ENCODE data around the gene HEMGN. TPM values are rescaled to one million over a fixed set of nuclear protein-coding genes. Genes with fewer than 3 reads are reported as not detected.

Gene HEMGN
- total and polyA plus RNA-seq, 2 donors (not counting 1 experiment from before 2014, with no cell fraction given) = not detected

- no peaks in the 10 kb centered on the region for H3K27me3 ChIP-seq (ENCODE audit: control insufficient read depth, insufficient read depth, low read length)
- no peaks in the 10 kb centered on the region for H3K4me1 ChIP-seq (ENCODE audit: control insufficient read depth, extremely low read depth, insufficient read depth, low read length)
- DNase-seq (ENCODE audit: low read depth in 2 of 2) = no peak
- H3K79me2 ChIP-seq (ENCODE audit: control insufficient read depth, insufficient read depth, low read length) = no peaks in the 10 kb centered on the region
- TF ChIP-seq EZH2 (IDR thresholded peaks at IDR 0.05; ENCODE audit: low read length, missing control alignments) = no peak
- TF ChIP-seq, protein P1, sequence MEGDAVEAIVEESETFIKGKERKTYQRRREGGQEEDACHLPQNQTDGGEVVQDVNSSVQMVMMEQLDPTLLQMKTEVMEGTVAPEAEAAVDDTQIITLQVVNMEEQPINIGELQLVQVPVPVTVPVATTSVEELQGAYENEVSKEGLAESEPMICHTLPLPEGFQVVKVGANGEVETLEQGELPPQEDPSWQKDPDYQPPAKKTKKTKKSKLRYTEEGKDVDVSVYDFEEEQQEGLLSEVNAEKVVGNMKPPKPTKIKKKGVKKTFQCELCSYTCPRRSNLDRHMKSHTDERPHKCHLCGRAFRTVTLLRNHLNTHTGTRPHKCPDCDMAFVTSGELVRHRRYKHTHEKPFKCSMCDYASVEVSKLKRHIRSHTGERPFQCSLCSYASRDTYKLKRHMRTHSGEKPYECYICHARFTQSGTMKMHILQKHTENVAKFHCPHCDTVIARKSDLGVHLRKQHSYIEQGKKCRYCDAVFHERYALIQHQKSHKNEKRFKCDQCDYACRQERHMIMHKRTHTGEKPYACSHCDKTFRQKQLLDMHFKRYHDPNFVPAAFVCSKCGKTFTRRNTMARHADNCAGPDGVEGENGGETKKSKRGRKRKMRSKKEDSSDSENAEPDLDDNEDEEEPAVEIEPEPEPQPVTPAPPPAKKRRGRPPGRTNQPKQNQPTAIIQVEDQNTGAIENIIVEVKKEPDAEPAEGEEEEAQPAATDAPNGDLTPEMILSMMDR (conservative IDR thresholded peaks at IDR 0.05 in 1 of 2, IDR thresholded peaks at IDR 0.05 in 1 of 2; ENCODE audit: low read depth in 1 of 2, low read length in 2 of 2) = peak; percentile 45 to 74
- no peak overlapping the region for H3K9ac ChIP-seq (ENCODE audit: insufficient read depth, low read length)
- H3K27ac ChIP-seq (ENCODE audit: insufficient read depth, low read length) = no peak overlapping the region
- no peak overlapping the region for H2AFZ ChIP-seq (ENCODE audit: low read length)
- no peaks in the 10 kb centered on the region for H3K36me3 ChIP-seq (ENCODE audit: control insufficient read depth, insufficient read depth, low read length)
- H3K4me3 ChIP-seq (replicated peaks in 1 of 4; ENCODE audit: control extremely low read depth in 1 of 4, insufficient read depth in 1 of 4, low read depth in 3 of 4, low read length in 4 of 4) = no peak overlapping the region
- H3K4me2 ChIP-seq (ENCODE audit: extremely low read depth, insufficient read depth, low read length) = no peak overlapping the region
- H3K9me3 ChIP-seq (ENCODE audit: control insufficient read depth, insufficient read depth, low read depth, low read length) = no peaks in the 10 kb centered on the region
- H4K20me1 ChIP-seq (ENCODE audit: control insufficient read depth, extremely low read depth, insufficient read depth, low read length) = no peaks in the 10 kb centered on the region
These were observed 47.8 kb downstream of the HEMGN start for GRCh38 chr9:97889941-97890887.

DNA sequence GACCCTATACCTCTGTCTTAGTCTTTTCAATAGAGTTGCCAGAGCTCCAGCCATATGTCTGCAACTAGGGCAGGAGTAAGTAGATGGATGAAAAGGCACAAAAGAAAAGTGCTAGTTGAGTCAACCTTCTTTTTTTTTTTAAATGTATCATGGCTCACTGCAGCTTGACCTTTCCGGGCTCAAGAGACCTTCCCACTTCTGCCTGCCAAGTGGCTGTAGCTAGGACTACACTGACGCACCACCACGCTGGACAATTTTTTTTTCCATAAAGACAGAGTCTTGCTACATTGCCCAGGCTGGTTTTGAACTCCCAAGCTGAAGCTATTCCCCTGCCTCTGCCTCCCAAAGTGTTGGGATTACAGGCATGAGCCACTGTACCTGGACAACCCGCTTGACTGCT is 57.6 kb downstream of the HEMGN start:
- DNase-seq (ENCODE audit: low read depth in 2 of 2) = peak; percentile 53 to 59
- no peak overlapping the region for H2AFZ ChIP-seq (ENCODE audit: low read length)
- no peaks in the 10 kb centered on the region for H3K36me3 ChIP-seq (ENCODE audit: control insufficient read depth, insufficient read depth, low read length)
- H3K4me3 ChIP-seq (replicated peaks in 1 of 4; ENCODE audit: control extremely low read depth in 1 of 4, insufficient read depth in 1 of 4, low read depth in 3 of 4, low read length in 4 of 4) = no peak overlapping the region
- no peaks in the 10 kb centered on the region for H3K27me3 ChIP-seq (ENCODE audit: control insufficient read depth, insufficient read depth, low read length)
- H4K20me1 ChIP-seq (ENCODE audit: control insufficient read depth, extremely low read depth, insufficient read depth, low read length) = no peaks in the 10 kb centered on the region
- no peak overlapping the region for H3K27ac ChIP-seq (ENCODE audit: insufficient read depth, low read length)
- TF ChIP-seq, protein P1 (conservative IDR thresholded peaks at IDR 0.05 in 1 of 2, IDR thresholded peaks at IDR 0.05 in 1 of 2; ENCODE audit: low read depth in 1 of 2, low read length in 2 of 2) = no peak
- no peak for TF ChIP-seq EZH2 (IDR thresholded peaks at IDR 0.05; ENCODE audit: low read length, missing control alignments)
- H3K9ac ChIP-seq (ENCODE audit: insufficient read depth, low read length) = no peak overlapping the region
- no peaks in the 10 kb centered on the region for H3K79me2 ChIP-seq (ENCODE audit: control insufficient read depth, insufficient read depth, low read length)
- H3K4me1 ChIP-seq (ENCODE audit: control insufficient read depth, extremely low read depth, insufficient read depth, low read length) = peaks cover 4% of the 10 kb centered on the region
- H3K9me3 ChIP-seq (ENCODE audit: control insufficient read depth, insufficient read depth, low read depth, low read length) = no peaks in the 10 kb centered on the region
- no peak overlapping the region for H3K4me2 ChIP-seq (ENCODE audit: extremely low read depth, insufficient read depth, low read length)

Other genes starting within 250 kb of the HEMGN start
- 6.4 and 9.7 TPM in 2 replicates for gene XPA, start 240.8 kb downstream of the HEMGN start, total RNA-seq
- gene XPA, start 240.8 kb downstream of the HEMGN start, polyA plus RNA-seq = 4.2 and 6.1 TPM in 2 replicates
- gene FOXE1, start 84.9 kb downstream of the HEMGN start, total RNA-seq = not detected in 2 replicates
- 0.01 and 2.0 TPM in 2 replicates for gene FOXE1, start 84.9 kb downstream of the HEMGN start, polyA plus RNA-seq
- gene TRMO, start 15.7 kb downstream of the HEMGN start, total RNA-seq = 12.9 and 16.4 TPM in 2 replicates
- 13.8 and 15.8 TPM in 2 replicates for gene TRMO, start 15.7 kb downstream of the HEMGN start, polyA plus RNA-seq
- gene ANP32B, start 45.2 kb upstream of the HEMGN start, total RNA-seq = 12.3 and 16.7 TPM in 2 replicates
- 62.0 and 73.7 TPM in 2 replicates for gene ANP32B, start 45.2 kb upstream of the HEMGN start, polyA plus RNA-seq
- gene NANS, start 118.6 kb upstream of the HEMGN start, total RNA-seq = 81.9 and 83.9 TPM in 2 replicates
- 90.7 and 105 TPM in 2 replicates for gene NANS, start 118.6 kb upstream of the HEMGN start, polyA plus RNA-seq
- 4.4 and 8.6 TPM in 2 replicates for gene TRIM14, start 181.1 kb upstream of the HEMGN start, total RNA-seq
- 7.8 and 16.3 TPM in 2 replicates for gene TRIM14, start 181.1 kb upstream of the HEMGN start, polyA plus RNA-seq